ENCODE results near the gene PTPN9. TPM values are rescaled to one million over a fixed set of nuclear protein-coding genes. Genes with fewer than 3 reads are reported as not detected.

The PTPN9 gene
- total RNA-seq, 1 donor from 2014 or later: 36.2 TPM

Other genes starting within 250 kb of the PTPN9 start
- 64.1 to 70.5 TPM (median 69.1 TPM) in 3 replicates for gene COMMD4, start 243.3 kb downstream of the PTPN9 start, total RNA-seq
- gene NEIL1, start 232.3 kb downstream of the PTPN9 start, total RNA-seq: 58.7 to 67.9 TPM (median 64.5 TPM) in 3 replicates
- gene MAN2C1, start 210.7 kb downstream of the PTPN9 start, total RNA-seq: 243 to 264 TPM (median 251 TPM) in 3 replicates
- gene SIN3A, start 127.6 kb downstream of the PTPN9 start, total RNA-seq: 86.6 to 91.5 TPM (median 87.4 TPM) in 3 replicates
- gene SNUPN, start 46.4 kb upstream of the PTPN9 start, total RNA-seq: 19.4 to 23.5 TPM (median 23.0 TPM) in 3 replicates
- 38.6 to 43.6 TPM (median 39.0 TPM) in 3 replicates for gene IMP3, start 60.9 kb upstream of the PTPN9 start, total RNA-seq
- gene SNX33, start 68.6 kb upstream of the PTPN9 start, total RNA-seq: 22.1 to 23.3 TPM (median 22.8 TPM) in 3 replicates
- gene CSPG4, start 133.5 kb upstream of the PTPN9 start, total RNA-seq: 11.3 to 11.8 TPM (median 11.4 TPM) in 3 replicates

All from mesothelial cell of epicardium (in vitro differentiated cells).